MCF 10A (cell line): ENCODE results near the gene RETREG1. TPM values are rescaled to one million over a fixed set of nuclear protein-coding genes. Genes with fewer than 3 reads are reported as not detected.

Experiments
- BruUV-seq: library from RNA; stranded (reverse); fragments of 400-500 nt; replicated peaks from 2 replicates; lab custom pipeline; 2021; lab: Mats Ljungman, UMichigan
- CTCF ChIA-PET: fragments of 300-600 bp; sonication (Branson Sonifier 250); formaldehyde crosslinking; extraction: SDS; loops from one replicate; lab custom pipeline; 2021; ENCODE audit warnings: antibody characterized with exemption, inconsistent platforms; lab: Yijun Ruan, JAX
- POLR2A ChIA-PET: fragments of 300-600, 350-650 bp; sonication (Branson Sonifier 250); formaldehyde crosslinking; extraction: SDS; loops from one replicate; lab custom pipeline; 2020; ENCODE audit warnings: antibody characterized with exemption, inconsistent platforms; lab: Yijun Ruan, JAX
- DNase-seq: peaks from one replicate; pipeline ENCODE4 v3.0.0-alpha.2; 2018; ENCODE audit not compliant: unreplicated experiment
- H3K27ac Mint-ChIP-seq: one replicate; pipeline ENCODE4 v1.8.0; 2022; ENCODE audit warnings: mild to moderate bottlenecking, low read depth, mixed read lengths; ENCODE audit not compliant: unreplicated experiment
- H3K27me3 Mint-ChIP-seq: one replicate; pipeline ENCODE4 v1.8.0; 2022; ENCODE audit warnings: mixed read lengths; ENCODE audit not compliant: insufficient read depth, unreplicated experiment
- H3K36me3 Mint-ChIP-seq: one replicate; pipeline ENCODE4 v1.8.0; 2022; ENCODE audit warnings: mild to moderate bottlenecking, moderate library complexity, mixed read lengths; ENCODE audit not compliant: insufficient read depth, unreplicated experiment
- H3K4me1 Mint-ChIP-seq: one replicate; pipeline ENCODE4 v1.8.0; 2022; ENCODE audit warnings: mixed read lengths; ENCODE audit not compliant: insufficient read depth, unreplicated experiment
- H3K4me3 Mint-ChIP-seq: one replicate; pipeline ENCODE4 v1.8.0; 2022; ENCODE audit warnings: mild to moderate bottlenecking, moderate library complexity, mixed read lengths; ENCODE audit not compliant: unreplicated experiment
- H3K9me3 Mint-ChIP-seq: one replicate; pipeline ENCODE4 v1.8.0; 2022; ENCODE audit warnings: mixed read lengths; ENCODE audit not compliant: unreplicated experiment
- CTCF ChIP-seq: fragments of 200-600 bp; IDR thresholded peaks from one replicate; pipeline ENCODE4 v1.8.0; 2022; ENCODE audit warnings: antibody characterized with exemption, mild to moderate bottlenecking; ENCODE audit not compliant: unreplicated experiment
- intact Hi-C: fragments of 100-400 bp; cut with micrococcal nuclease; formaldehyde crosslinking; loops from 2 replicates; pipeline ENCODE4 v1.14.1; 2022
- total RNA-seq: library from RNA; stranded (reverse); gene quantifications from 2 replicates; pipeline ENCODE4 v1.2.3, GENCODE V29; 2022

RETREG1 gene
- total RNA-seq, 1 experiment from 2014 or later, result 4.9 TPM

GRCh38 chr5:16500024-16500423, 116.8 kb downstream of the RETREG1 start:
- CTCF ChIA-PET, result interaction anchor here (1.3 to 3.3 kb wide), 2 partner anchors 44 to 52 kb away, joined by 4 to 16 read pairs; no protein-coding TSS in a partner anchor
- no peak for TF ChIP-seq CTCF
- POLR2A ChIA-PET, result interaction anchor here (3.1 kb wide), 1 partner anchor 10 kb away, joined by 12 read pairs; no protein-coding TSS in a partner anchor
- no peak overlapping the region for H3K4me3 Mint-ChIP-seq
- no peak for DNase-seq
- H3K27ac Mint-ChIP-seq, result no peak overlapping the region
- no peaks in the 10 kb centered on the region for H3K9me3 Mint-ChIP-seq
- intact Hi-C loops, result no loop called here
- no peaks in the 10 kb centered on the region for H3K27me3 Mint-ChIP-seq
- no TSS peak for BruUV-seq
- no peaks in the 10 kb centered on the region for H3K36me3 Mint-ChIP-seq
- H3K4me1 Mint-ChIP-seq, result no peaks in the 10 kb centered on the region

- Mint-ChIP-seq H3K4me3 (no peak overlapping the region), H3K36me3 (no peaks in the 10 kb centered on the region), H3K4me1 (peaks cover 8% of the 10 kb centered on the region), H3K9me3 (no peaks in the 10 kb centered on the region), H3K27me3 (no peaks in the 10 kb centered on the region), H3K27ac (no peak overlapping the region)
- no peak for DNase-seq
- POLR2A ChIA-PET, result interaction anchor here (1.0 to 1.4 kb wide), 2 partner anchors 9 to 55 kb away, joined by 3 read pairs; no protein-coding TSS in a partner anchor
- intact Hi-C loops, result no loop called here
- TF ChIP-seq CTCF, result no peak
- CTCF ChIA-PET, result interaction anchor here (0.7 to 2.3 kb wide), 6 partner anchors 10 to 692 kb away, joined by 3 to 8 read pairs (median 5); no protein-coding TSS in a partner anchor
- no TSS peak for BruUV-seq
These were observed 119.3 kb downstream of the RETREG1 start for GRCh38 chr5:16497546-16497945.

- ChIA-PET POLR2A (interaction anchor here (0.8 to 4.2 kb wide), 11 partner anchors 9 to 444 kb away, joined by 3 to 67 read pairs (median 5); no protein-coding TSS in a partner anchor), CTCF (interaction anchor here (0.9 to 4.3 kb wide), 7 partner anchors 10 to 174 kb away, joined by 3 to 73 read pairs (median 5); no protein-coding TSS in a partner anchor)
- Mint-ChIP-seq H3K4me1 (peaks cover 16% of the 10 kb centered on the region), H3K36me3 (no peaks in the 10 kb centered on the region), H3K27me3 (no peaks in the 10 kb centered on the region), H3K4me3 (peak overlapping the region; percentile 57), H3K9me3 (no peaks in the 10 kb centered on the region), H3K27ac (peak overlapping the region; percentile 96)
- no peak for TF ChIP-seq CTCF
- no TSS peak for BruUV-seq
- intact Hi-C loops, result no loop called here
- DNase-seq, result peak; percentile 72
These were observed 123.5 kb downstream of the RETREG1 start for GRCh38 chr5:16493261-16493660.

GRCh38 chr5:16492398-16493140, 124.2 kb downstream of the RETREG1 start:
- no peaks in the 10 kb centered on the region for H3K9me3 Mint-ChIP-seq
- intact Hi-C loops, result no loop called here
- H3K27ac Mint-ChIP-seq, result peak overlapping the region; percentile 96
- DNase-seq, result peak; percentile 57
- peaks cover 16% of the 10 kb centered on the region for H3K4me1 Mint-ChIP-seq
- POLR2A ChIA-PET, result interaction anchor here (0.7 to 4.2 kb wide), 15 partner anchors 8 to 445 kb away, joined by 3 to 67 read pairs (median 5); no protein-coding TSS in a partner anchor
- no peaks in the 10 kb centered on the region for H3K27me3 Mint-ChIP-seq
- no peak for TF ChIP-seq CTCF
- no peaks in the 10 kb centered on the region for H3K36me3 Mint-ChIP-seq
- peak overlapping the region; percentile 57 for H3K4me3 Mint-ChIP-seq
- BruUV-seq, result TSS peak; percentile 94
- CTCF ChIA-PET, result interaction anchor here (0.6 to 4.3 kb wide), 12 partner anchors 11 to 710 kb away, joined by 3 to 73 read pairs (median 4); no protein-coding TSS in a partner anchor
